Astrocyte of the spinal cord (primary cell): ENCODE measurements around the gene USH1C.
A peak's percentile ranks its signal among the peaks of the same experiment; 100 is the strongest.

Experiments used
- DNase-seq: peaks from one replicate; pipeline ENCODE4 v3.0.0; 2011; ENCODE audit warnings: low read depth, low spot score
- H3K4me3 ChIP-seq: 2 replicates; pipeline ENCODE4 v1.5.1; 2011; ENCODE audit warnings: low read depth, mild to moderate bottlenecking, low read length, moderate library complexity
- CTCF ChIP-seq: IDR thresholded peaks from 2 replicates; pipeline ENCODE4 v1.5.1; 2012; ENCODE audit warnings: low read depth, mild to moderate bottlenecking, low read length, inconsistent platforms
- in situ Hi-C: cut with HindIII; loops from 2 replicates; pipeline ENCODE4 v1.10.0; 2017; ENCODE audit warnings: low sequenced_read_pairs

Gene USH1C

GRCh38 chr11:17550450-17551346 is 6.5 kb upstream of the USH1C start:
- H3K4me3 ChIP-seq, result no peak overlapping the region
- no peak for TF ChIP-seq CTCF
- no peak for DNase-seq
- in situ Hi-C loops, result no loop called here

GRCh38 chr11:17548444-17548843 is 4.2 kb upstream of the USH1C start:
- no peak for DNase-seq
- in situ Hi-C loops, result no loop called here
- no peak overlapping the region for H3K4me3 ChIP-seq
- TF ChIP-seq CTCF, result no peak

- no peak overlapping the region for H3K4me3 ChIP-seq
- DNase-seq, result no peak
- in situ Hi-C loops, result no loop called here
- peak; percentile 8 for TF ChIP-seq CTCF
Measured at GRCh38 chr11:17547932-17548331, 3.7 kb upstream of the USH1C start.

GRCh38 chr11:17547051-17547577 is 2.9 kb upstream of the USH1C start, which contains the start of gene OTOG:
Gene OTOG, plus strand, starts transcription at chr11:17547259. Its CDS starts 114 bp downstream, at chr11:17547373.
- in situ Hi-C loops, result no loop called here
- no peak for DNase-seq
- TF ChIP-seq CTCF, result no peak
- no peak within 1 kb of the TSS for H3K4me3 ChIP-seq

GRCh38 chr11:17546240-17546639 is 2.0 kb upstream of the USH1C start:
- H3K4me3 ChIP-seq, result no peak overlapping the region
- in situ Hi-C loops, result no loop called here
- no peak for DNase-seq
- TF ChIP-seq CTCF, result no peak

GRCh38 chr11:17543574-17544180 is 539 bp downstream of the USH1C start:
- DNase-seq, result no peak
- no peak overlapping the region for H3K4me3 ChIP-seq
- no peak for TF ChIP-seq CTCF
- in situ Hi-C loops, result no loop called here
